Measurements from ENCODE around the gene SPAST. TPM values are rescaled to one million over a fixed set of nuclear protein-coding genes. Genes with fewer than 3 reads are reported as not detected.
A peak's percentile ranks its signal among the peaks of the same experiment; 100 is the strongest.
"Not testable (repeated sequence)": the region's sequence is repeated elsewhere in the genome, so short reads cannot be mapped to it uniquely, and the experiment has no call there.

The SPAST gene
- 27.0 and 48.3 TPM in 2 replicates for total RNA-seq (2014; rRNA removed; shearing (Covaris generic); ENCODE audit: low replicate concordance)

GRCh38 chr2:32063310-32064020 lies at the start of gene SPAST:
TSS of gene SPAST (plus strand) at chr2:32063556. CDS start at chr2:32063832, 276 bp downstream.
- Histone ChIP-seq H3K4me2 (ENCODE audit: low read depth, low read length, poor library complexity, severe bottlenecking) (peak within 1 kb of the TSS; percentile 79), H3K4me3 (ENCODE audit: low read length) (peak within 1 kb of the TSS; percentile 85), H3K9me3 (ENCODE audit: low read length) (no peaks in the 10 kb centered on the region), H3K9ac (ENCODE audit: low read length) (peak within 1 kb of the TSS; percentile 78), H3K4me1 (ENCODE audit: low read length) (peaks cover 19% of the 10 kb centered on the region), H3K79me2 (ENCODE audit: low read length) (peaks cover 38% of the 10 kb centered on the region), H3K36me3 (ENCODE audit: insufficient read depth, low read length) (peaks cover 3% of the 10 kb centered on the region; the same call in 1 of the 2 replicates), H3K27ac (ENCODE audit: low read length) (peak within 1 kb of the TSS; percentile 85), H3K27me3 (ENCODE audit: low read length) (no peaks in the 10 kb centered on the region), H3K9me2 (replicated peaks; ENCODE audit: insufficient read depth, low read length) (no peaks in the 10 kb centered on the region), H2AFZ (ENCODE audit: low read length) (peak within 1 kb of the TSS; percentile 39), H4K20me1 (ENCODE audit: insufficient read depth, low read depth, low read length) (no peaks in the 10 kb centered on the region)
- DNase-seq = peak; percentile 98

GRCh38 chr2:32018789-32019482 lies 44.4 kb upstream of the SPAST start:
- H3K4me2 ChIP-seq (ENCODE audit: low read depth, low read length, poor library complexity, severe bottlenecking); H3K9me3 ChIP-seq (ENCODE audit: low read length); H4K20me1 ChIP-seq (ENCODE audit: insufficient read depth, low read depth, low read length); DNase-seq; H2AFZ ChIP-seq (ENCODE audit: low read length); H3K79me2 ChIP-seq (ENCODE audit: low read length); H3K9ac ChIP-seq (ENCODE audit: low read length); H3K27ac ChIP-seq (ENCODE audit: low read length); H3K4me1 ChIP-seq (ENCODE audit: low read length); H3K27me3 ChIP-seq (ENCODE audit: low read length); H3K9me2 ChIP-seq (replicated peaks; ENCODE audit: insufficient read depth, low read length); H3K4me3 ChIP-seq (ENCODE audit: low read length): not testable (repeated sequence)
- H3K36me3 ChIP-seq (ENCODE audit: insufficient read depth, low read length) = peaks cover 16% of the 10 kb centered on the region

GRCh38 chr2:32034198-32034887 lies 29.0 kb upstream of the SPAST start:
- Histone ChIP-seq H3K4me1 (ENCODE audit: low read length) (peaks cover 21% of the 10 kb centered on the region), H3K79me2 (ENCODE audit: low read length) (peaks cover 51% of the 10 kb centered on the region)
- not testable (repeated sequence) for H3K9ac ChIP-seq (ENCODE audit: low read length); H4K20me1 ChIP-seq (ENCODE audit: insufficient read depth, low read depth, low read length); H3K27me3 ChIP-seq (ENCODE audit: low read length); H3K9me3 ChIP-seq (ENCODE audit: low read length); H3K36me3 ChIP-seq (ENCODE audit: insufficient read depth, low read length); H3K27ac ChIP-seq (ENCODE audit: low read length); H3K4me2 ChIP-seq (ENCODE audit: low read depth, low read length, poor library complexity, severe bottlenecking); H3K9me2 ChIP-seq (replicated peaks; ENCODE audit: insufficient read depth, low read length); H2AFZ ChIP-seq (ENCODE audit: low read length); H3K4me3 ChIP-seq (ENCODE audit: low read length); DNase-seq

- Histone ChIP-seq H3K9me3 (ENCODE audit: low read length) (no peaks in the 10 kb centered on the region), H3K4me1 (ENCODE audit: low read length) (peaks cover 15% of the 10 kb centered on the region), H4K20me1 (ENCODE audit: insufficient read depth, low read depth, low read length) (no peaks in the 10 kb centered on the region), H3K9ac (ENCODE audit: low read length) (peak within 1 kb of the TSS; percentile 77), H3K27me3 (ENCODE audit: low read length) (no peaks in the 10 kb centered on the region), H3K9me2 (replicated peaks; ENCODE audit: insufficient read depth, low read length) (no peaks in the 10 kb centered on the region), H3K4me3 (ENCODE audit: low read length) (peak within 1 kb of the TSS; percentile 92), H3K36me3 (ENCODE audit: insufficient read depth, low read length) (no peaks in the 10 kb centered on the region), H3K79me2 (ENCODE audit: low read length) (peaks cover 22% of the 10 kb centered on the region), H2AFZ (ENCODE audit: low read length) (peak within 1 kb of the TSS; percentile 29; the same call in 1 of the 2 replicates), H3K27ac (ENCODE audit: low read length) (peak within 1 kb of the TSS; percentile 27; the same call in 1 of the 2 replicates), H3K4me2 (ENCODE audit: low read depth, low read length, poor library complexity, severe bottlenecking) (peak within 1 kb of the TSS; percentile 76)
- peak; percentile 97 for DNase-seq
Measured at GRCh38 chr2:32039447-32040219, 23.7 kb upstream of the SPAST start, which contains the start of gene DPY30. TSS of gene DPY30 (minus strand) at chr2:32039805. CDS start at chr2:32039456, 349 bp downstream.

- Histone ChIP-seq H3K9me3 (ENCODE audit: low read length) (no peaks in the 10 kb centered on the region), H3K36me3 (ENCODE audit: insufficient read depth, low read length) (no peaks in the 10 kb centered on the region), H3K4me1 (ENCODE audit: low read length) (peaks cover 14% of the 10 kb centered on the region), H3K4me3 (ENCODE audit: low read length) (no peak overlapping the region), H3K27ac (ENCODE audit: low read length) (no peak overlapping the region), H3K9me2 (replicated peaks; ENCODE audit: insufficient read depth, low read length) (no peaks in the 10 kb centered on the region), H3K27me3 (ENCODE audit: low read length) (no peaks in the 10 kb centered on the region), H3K4me2 (ENCODE audit: low read depth, low read length, poor library complexity, severe bottlenecking) (no peak overlapping the region), H3K9ac (ENCODE audit: low read length) (no peak overlapping the region), H4K20me1 (ENCODE audit: insufficient read depth, low read depth, low read length) (no peaks in the 10 kb centered on the region), H3K79me2 (ENCODE audit: low read length) (peaks cover 10% of the 10 kb centered on the region), H2AFZ (ENCODE audit: low read length) (no peak overlapping the region)
- no peak for DNase-seq
Measured at GRCh38 chr2:32043561-32043960, 19.8 kb upstream of the SPAST start.

GRCh38 chr2:32051836-32052439 lies 11.4 kb upstream of the SPAST start:
- Histone ChIP-seq H3K79me2 (ENCODE audit: low read length) (no peaks in the 10 kb centered on the region), H3K36me3 (ENCODE audit: insufficient read depth, low read length) (no peaks in the 10 kb centered on the region), H3K4me1 (ENCODE audit: low read length) (no peaks in the 10 kb centered on the region), H2AFZ (ENCODE audit: low read length) (no peak overlapping the region), H3K9me2 (replicated peaks; ENCODE audit: insufficient read depth, low read length) (no peaks in the 10 kb centered on the region), H3K9me3 (ENCODE audit: low read length) (no peaks in the 10 kb centered on the region), H3K27ac (ENCODE audit: low read length) (no peak overlapping the region), H3K9ac (ENCODE audit: low read length) (no peak overlapping the region), H3K27me3 (ENCODE audit: low read length) (no peaks in the 10 kb centered on the region), H3K4me3 (ENCODE audit: low read length) (no peak overlapping the region), H3K4me2 (ENCODE audit: low read depth, low read length, poor library complexity, severe bottlenecking) (no peak overlapping the region), H4K20me1 (ENCODE audit: insufficient read depth, low read depth, low read length) (no peaks in the 10 kb centered on the region)
- DNase-seq = peak; percentile 22

GRCh38 chr2:32054583-32054982 lies 8.8 kb upstream of the SPAST start:
- H3K4me1 ChIP-seq (ENCODE audit: low read length); DNase-seq; H3K9me3 ChIP-seq (ENCODE audit: low read length); H3K79me2 ChIP-seq (ENCODE audit: low read length); H2AFZ ChIP-seq (ENCODE audit: low read length); H4K20me1 ChIP-seq (ENCODE audit: insufficient read depth, low read depth, low read length); H3K9ac ChIP-seq (ENCODE audit: low read length); H3K4me3 ChIP-seq (ENCODE audit: low read length); H3K27me3 ChIP-seq (ENCODE audit: low read length); H3K36me3 ChIP-seq (ENCODE audit: insufficient read depth, low read length); H3K27ac ChIP-seq (ENCODE audit: low read length); H3K4me2 ChIP-seq (ENCODE audit: low read depth, low read length, poor library complexity, severe bottlenecking); H3K9me2 ChIP-seq (replicated peaks; ENCODE audit: insufficient read depth, low read length): not testable (repeated sequence)
